OCI-M1 (cell line): ENCODE data around the gene NSUN5.
A peak's percentile ranks its signal among the peaks of the same experiment; 100 is the strongest.
"Not testable (repeated sequence)": the region's sequence is repeated elsewhere in the genome, so short reads cannot be mapped to it uniquely, and the experiment has no call there.

Experiments used
- DNase-seq: peaks from one replicate; lab custom pipeline; 2025; lab: John Stamatoyannopoulos, UW

Gene NSUN5

DNA sequence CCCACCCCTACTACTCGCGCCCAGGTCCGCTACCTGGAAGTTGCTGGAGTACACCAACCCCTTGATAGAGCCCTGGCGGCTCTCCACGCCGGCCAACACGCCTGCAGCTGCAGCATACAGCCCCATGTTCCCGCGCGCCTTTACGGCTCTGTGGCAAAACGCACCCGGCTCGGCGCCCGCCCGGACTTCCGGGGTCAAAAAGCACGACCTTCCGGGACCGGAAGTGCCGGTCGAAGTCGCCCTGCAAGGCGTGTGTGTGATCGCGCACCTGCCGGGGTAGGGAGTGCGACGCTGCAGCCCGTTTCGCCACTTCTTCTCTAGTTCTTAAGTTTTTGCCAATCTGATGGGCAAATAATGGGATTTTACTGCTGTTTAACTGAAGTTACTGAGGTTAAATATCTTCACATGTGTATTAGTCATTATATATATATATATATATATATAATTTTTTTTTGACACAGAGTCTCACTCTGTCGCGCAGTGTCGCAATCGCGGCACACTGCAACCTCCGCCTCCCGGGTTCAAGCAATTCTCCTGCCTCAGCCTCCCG is at the start of gene NSUN5:
NSUN5 (minus strand) TSS at position 162 of the 550 bp plus-strand sequence; CDS start at position 126, 36 bp downstream.
- DNase-seq: peak; percentile 97

- DNase-seq: no peak
Measured at GRCh38 chr7:73356159-73356558, 47.5 kb upstream of the NSUN5 start.

DNA sequence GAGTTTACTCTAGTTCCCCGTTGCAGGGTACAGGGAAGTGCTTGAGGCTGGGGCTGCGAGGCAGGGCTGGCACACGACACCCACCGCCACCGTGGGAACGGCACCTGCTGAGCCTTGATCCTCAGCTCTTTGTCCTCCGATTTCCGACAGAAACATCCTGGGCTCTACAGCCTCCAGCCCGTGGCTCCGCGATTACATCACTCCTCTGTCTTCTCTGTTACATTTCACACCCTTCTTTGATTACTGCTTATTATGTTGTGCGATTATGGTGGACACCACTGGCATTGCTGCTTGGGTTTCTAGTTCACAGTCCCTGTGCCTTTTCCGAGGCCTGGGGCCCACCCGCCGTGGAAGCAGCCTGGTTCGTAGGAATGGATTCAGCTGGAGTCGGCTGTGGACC is 46.2 kb upstream of the NSUN5 start:
- no peak for DNase-seq

DNA sequence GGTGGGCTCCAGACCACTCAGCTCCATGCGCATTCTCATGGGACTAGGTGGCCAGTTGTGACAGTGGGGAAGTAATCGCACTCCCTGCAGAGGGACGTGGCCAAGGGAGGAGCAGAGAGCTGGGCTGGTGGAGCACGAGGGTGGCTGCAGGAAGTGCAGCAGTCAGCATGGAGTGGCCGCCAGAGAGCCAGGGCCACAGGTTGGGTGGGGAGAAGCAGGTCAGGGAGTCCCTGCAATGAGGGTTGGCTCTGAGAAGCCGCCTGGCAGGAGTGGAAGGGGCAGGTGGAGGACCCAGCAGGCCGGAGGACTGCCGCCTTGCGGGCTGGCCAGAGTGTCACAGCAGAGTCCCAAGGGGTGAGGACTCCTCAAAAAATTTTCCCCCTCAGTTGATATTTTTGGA is 45.6 kb upstream of the NSUN5 start:
- DNase-seq: no peak

- DNase-seq: no peak
Measured at GRCh38 chr7:73353243-73353642, 44.6 kb upstream of the NSUN5 start.

DNA sequence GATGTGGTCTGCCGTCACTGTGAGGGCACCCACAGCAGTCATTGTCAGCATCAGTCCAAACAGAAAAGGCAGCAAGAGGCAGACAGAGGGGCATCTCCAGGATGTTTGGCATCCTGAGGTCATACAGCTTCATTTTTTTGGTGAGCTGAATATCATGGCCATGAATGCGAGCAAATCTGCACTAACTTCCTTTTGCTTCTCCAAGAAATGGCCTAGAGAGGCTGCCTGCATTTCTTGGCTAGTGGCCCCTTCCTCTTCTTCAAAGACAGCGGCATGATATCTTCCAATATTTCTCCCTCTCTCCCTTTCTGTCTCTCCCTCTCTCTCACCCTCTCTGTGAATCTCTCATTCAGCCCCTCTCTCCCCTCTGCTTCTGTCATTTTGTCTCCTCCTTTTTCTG is 44.2 kb upstream of the NSUN5 start:
- DNase-seq: no peak

GRCh38 chr7:73351447-73352167 is 43.0 kb upstream of the NSUN5 start:
- DNase-seq: no peak

- no peak for DNase-seq
Measured at GRCh38 chr7:73350306-73351068, 41.9 kb upstream of the NSUN5 start.

GRCh38 chr7:73349763-73350162 is 41.1 kb upstream of the NSUN5 start:
- no peak for DNase-seq

- no peak for DNase-seq
Measured at GRCh38 chr7:73345951-73346350, 37.3 kb upstream of the NSUN5 start.

- no peak for DNase-seq
Measured at GRCh38 chr7:73345538-73345937, 36.9 kb upstream of the NSUN5 start.

- no peak for DNase-seq
Measured at GRCh38 chr7:73343671-73344380, 35.2 kb upstream of the NSUN5 start.

DNA sequence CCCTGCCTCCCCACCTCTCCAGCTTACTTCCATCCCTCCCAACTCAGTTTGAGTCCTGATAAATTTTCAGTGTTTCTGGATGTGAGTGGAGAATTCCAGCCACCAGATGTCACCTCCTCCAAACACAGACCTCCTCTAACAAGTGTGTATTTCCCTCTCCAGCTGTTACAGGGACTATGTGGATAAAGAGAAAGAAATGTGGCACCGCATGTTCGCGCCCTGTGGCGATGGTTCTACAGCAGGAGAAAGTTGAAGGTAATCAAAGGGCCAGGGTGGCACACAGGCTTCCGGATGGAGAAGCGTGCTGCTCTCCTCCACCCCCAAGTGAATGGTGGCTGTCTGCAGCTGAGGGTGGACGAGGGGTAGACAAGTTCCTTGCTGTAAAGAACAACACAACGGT is 34.0 kb upstream of the NSUN5 start:
- peak; percentile 26 for DNase-seq

DNA sequence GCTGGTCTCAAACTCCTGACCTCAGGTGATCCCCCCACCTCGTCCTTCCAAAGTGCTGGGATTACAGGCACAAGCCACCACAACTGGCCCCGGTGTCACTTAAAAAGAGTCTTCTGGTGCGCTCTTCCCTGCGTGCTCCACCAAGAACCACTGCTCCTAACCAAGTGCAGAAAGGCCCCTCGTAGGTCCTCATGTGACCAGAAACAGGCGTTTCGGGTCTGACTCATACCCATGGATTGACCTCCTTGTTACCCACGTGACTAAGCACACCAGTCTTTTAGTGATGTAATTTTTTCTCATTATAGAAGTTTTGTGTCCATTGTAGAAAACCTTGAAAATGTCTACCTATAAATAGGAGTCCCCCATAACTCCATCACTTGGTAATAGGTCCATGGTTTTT is 33.3 kb upstream of the NSUN5 start:
- peak; percentile 76 for DNase-seq

- DNase-seq: no peak
Measured at GRCh38 chr7:73340514-73340913, 31.9 kb upstream of the NSUN5 start.

DNA sequence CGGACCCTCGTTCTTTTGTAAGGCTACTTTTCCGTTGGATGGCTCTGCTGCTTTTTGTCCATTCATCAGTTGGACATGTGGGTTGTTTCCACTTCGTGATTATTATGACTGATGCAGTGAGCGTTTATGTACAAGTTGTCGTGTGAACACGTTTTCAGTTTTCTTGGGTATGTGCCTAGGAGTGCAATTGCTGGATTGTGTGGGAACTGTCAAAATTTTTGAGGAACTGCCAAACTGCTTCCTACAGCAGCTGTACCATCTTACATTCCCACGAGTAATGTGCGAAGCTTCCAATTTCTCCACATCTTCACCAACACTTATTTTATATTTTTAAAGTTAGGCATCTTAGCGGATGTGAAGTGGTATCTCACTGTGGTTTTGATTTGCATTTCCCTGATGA is 29.7 kb upstream of the NSUN5 start:
- no peak for DNase-seq

DNA sequence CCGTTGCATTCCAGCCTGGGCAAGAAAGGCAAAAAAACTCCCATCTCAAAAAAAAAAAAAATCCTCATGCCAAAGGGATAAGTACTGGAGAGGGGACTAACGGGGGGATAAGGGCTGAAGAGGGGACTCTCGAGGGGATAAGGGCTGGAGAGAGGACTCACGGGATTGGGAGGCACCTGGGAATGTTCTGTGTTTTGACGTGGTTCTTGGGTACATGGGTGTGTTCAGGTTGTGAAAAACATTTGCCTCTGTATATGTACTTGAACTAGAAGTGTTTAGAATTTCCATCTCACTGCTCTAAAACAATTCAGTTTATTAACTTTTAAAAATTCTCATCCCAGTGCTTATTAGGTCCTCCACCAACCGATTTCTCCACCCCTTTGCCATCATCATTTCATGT is 23.8 kb upstream of the NSUN5 start:
- no peak for DNase-seq

GRCh38 chr7:73330772-73331171 is 22.1 kb upstream of the NSUN5 start:
- DNase-seq: no peak

- DNase-seq: no peak
Measured at GRCh38 chr7:73329861-73330581, 21.4 kb upstream of the NSUN5 start.

DNA sequence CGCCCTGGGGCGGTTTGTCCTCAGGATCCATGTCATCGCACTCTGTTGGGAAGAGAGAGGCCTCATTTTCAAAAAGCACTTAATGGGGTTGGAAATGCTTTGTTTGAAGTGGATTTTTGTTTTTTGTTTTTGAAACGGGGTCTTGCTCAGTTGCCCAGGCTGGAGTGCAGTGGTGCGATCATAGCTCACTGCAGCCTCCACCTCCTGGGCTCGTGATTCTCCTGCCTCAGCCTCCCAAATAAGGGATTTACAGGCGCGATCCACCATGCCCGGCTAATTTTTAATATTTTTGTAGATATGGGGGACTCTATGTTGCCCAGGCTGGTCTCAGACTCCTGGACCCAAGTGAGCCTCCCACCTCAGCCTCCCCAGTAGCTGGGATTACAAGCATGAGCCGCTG is 20.1 kb upstream of the NSUN5 start:
- no peak for DNase-seq

GRCh38 chr7:73327922-73328321 is 19.3 kb upstream of the NSUN5 start, which contains the start of the genes FKBP6 and TRIM50:
Gene FKBP6 (plus strand): TSS chr7:73328161. CDS start chr7:73328429, 268 bp downstream.
Gene TRIM50 (minus strand): TSS chr7:73328082. CDS start chr7:73324787, 3,295 bp downstream.
- not testable (repeated sequence) for DNase-seq

GRCh38 chr7:73327449-73327848 is 18.8 kb upstream of the NSUN5 start:
- DNase-seq: not testable (repeated sequence)
